ENCODE results near the gene BMPR2. TPM values are rescaled to one million over a fixed set of nuclear protein-coding genes. Genes with fewer than 3 reads are reported as not detected.
"Not testable (repeated sequence)": the region's sequence is repeated elsewhere in the genome, so short reads cannot be mapped to it uniquely, and the experiment has no call there.

The BMPR2 gene
- total RNA-seq, 2 experiments from 2014 or later, result 12.8 to 14.6 TPM

- H3K4me3 Mint-ChIP-seq, result no peak overlapping the region
- POLR2A ChIA-PET, result no interaction called here
Observed at GRCh38 chr2:202408546-202409140, 32.5 kb downstream of the BMPR2 start.

GRCh38 chr2:202410092-202410491 is 34.0 kb downstream of the BMPR2 start:
- Mint-ChIP-seq H3K27me3 (no peaks in the 10 kb centered on the region), H3K27ac (no peak overlapping the region), H3K9me3 (no peaks in the 10 kb centered on the region), H3K4me3 (no peak overlapping the region), H3K36me3 (peaks cover 2% of the 10 kb centered on the region), H3K4me1 (peaks cover 2% of the 10 kb centered on the region)
- no peak for DNase-seq
- POLR2A ChIA-PET, result no interaction called here
- ATAC-seq (ENCODE audit: low read depth), result no peak

More at GRCh38 chr2:202408546-202409140, 32.5 kb downstream of the BMPR2 start:
- peaks cover 2% of the 10 kb centered on the region for H3K4me1 Mint-ChIP-seq
- H3K9me3 Mint-ChIP-seq, result no peaks in the 10 kb centered on the region
- DNase-seq (no peak), ATAC-seq (ENCODE audit: low read depth) (no peak)
- H3K27ac Mint-ChIP-seq, result no peak overlapping the region
- peaks cover 2% of the 10 kb centered on the region for H3K36me3 Mint-ChIP-seq
- no peaks in the 10 kb centered on the region for H3K27me3 Mint-ChIP-seq

GRCh38 chr2:202411097-202411496 is 35.0 kb downstream of the BMPR2 start:
- POLR2A ChIA-PET, result no interaction called here
- no peak for ATAC-seq (ENCODE audit: low read depth)
- Mint-ChIP-seq H3K27ac (no peak overlapping the region), H3K36me3 (peaks cover 4% of the 10 kb centered on the region), H3K27me3 (no peaks in the 10 kb centered on the region), H3K4me3 (no peak overlapping the region), H3K4me1 (peaks cover 3% of the 10 kb centered on the region), H3K9me3 (no peaks in the 10 kb centered on the region)
- no peak for DNase-seq

DNA sequence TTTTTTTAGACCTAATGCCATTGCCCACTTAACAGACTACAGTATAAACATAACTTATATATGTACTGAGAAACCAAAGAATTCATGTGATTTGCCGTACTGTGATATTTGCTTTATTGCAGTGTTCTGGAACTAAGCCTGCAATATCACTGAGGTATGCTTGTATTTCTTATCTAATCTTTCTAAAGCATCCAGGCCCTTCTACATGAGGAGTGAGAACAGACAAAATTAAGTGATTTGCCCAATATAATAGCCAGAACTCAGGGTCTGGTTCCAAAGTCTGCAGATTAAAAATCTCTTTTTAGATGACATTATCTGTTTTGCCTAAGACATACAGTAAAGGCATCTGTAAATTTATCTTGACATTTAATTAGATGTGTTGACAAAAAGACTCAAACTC is 41.9 kb downstream of the BMPR2 start:
- no peak overlapping the region for H3K27ac Mint-ChIP-seq
- POLR2A ChIA-PET, result no interaction called here
- H3K4me3 Mint-ChIP-seq, result no peak overlapping the region
- no peaks in the 10 kb centered on the region for H3K9me3 Mint-ChIP-seq
- H3K27me3 Mint-ChIP-seq, result no peaks in the 10 kb centered on the region
- ATAC-seq (ENCODE audit: low read depth) (no peak), DNase-seq (no peak)
- peaks cover 1% of the 10 kb centered on the region for H3K4me1 Mint-ChIP-seq
- peaks cover 2% of the 10 kb centered on the region for H3K36me3 Mint-ChIP-seq

DNA sequence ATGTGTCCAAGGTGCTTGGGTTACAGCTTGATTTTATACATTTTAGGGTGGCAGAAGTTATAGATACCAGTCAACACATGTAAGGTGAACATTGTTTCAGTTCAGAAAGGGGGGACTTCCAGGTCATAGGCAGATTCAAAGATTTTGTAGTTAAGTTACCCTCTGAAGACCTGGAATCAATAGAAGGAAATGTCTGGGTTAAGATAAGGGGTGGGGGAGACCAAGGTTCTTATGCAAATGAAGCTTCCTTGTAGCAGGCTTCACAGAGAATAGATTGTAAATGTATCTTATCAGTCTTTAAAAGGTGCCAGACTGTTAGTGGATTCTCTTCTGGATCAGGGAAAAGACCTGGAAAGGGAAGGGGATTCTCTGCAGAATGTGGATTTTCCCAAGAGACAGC is 42.4 kb downstream of the BMPR2 start:
- Mint-ChIP-seq H3K27ac (no peak overlapping the region), H3K9me3 (no peaks in the 10 kb centered on the region), H3K4me3 (no peak overlapping the region), H3K4me1 (peaks cover 1% of the 10 kb centered on the region), H3K36me3 (peaks cover 2% of the 10 kb centered on the region), H3K27me3 (no peaks in the 10 kb centered on the region)
- POLR2A ChIA-PET, result no interaction called here
- ATAC-seq (ENCODE audit: low read depth) (no peak), DNase-seq (no peak)

- H3K4me1 Mint-ChIP-seq, result no peaks in the 10 kb centered on the region
- H3K4me3 Mint-ChIP-seq, result no peak overlapping the region
- H3K36me3 Mint-ChIP-seq, result peaks cover 3% of the 10 kb centered on the region
- H3K27ac Mint-ChIP-seq, result no peak overlapping the region
- H3K27me3 Mint-ChIP-seq, result no peaks in the 10 kb centered on the region
- ATAC-seq (ENCODE audit: low read depth) (no peak), DNase-seq (no peak)
- POLR2A ChIA-PET, result no interaction called here
- H3K9me3 Mint-ChIP-seq, result peaks cover 7% of the 10 kb centered on the region
Observed at GRCh38 chr2:202423139-202423538, 47.0 kb downstream of the BMPR2 start.

DNA sequence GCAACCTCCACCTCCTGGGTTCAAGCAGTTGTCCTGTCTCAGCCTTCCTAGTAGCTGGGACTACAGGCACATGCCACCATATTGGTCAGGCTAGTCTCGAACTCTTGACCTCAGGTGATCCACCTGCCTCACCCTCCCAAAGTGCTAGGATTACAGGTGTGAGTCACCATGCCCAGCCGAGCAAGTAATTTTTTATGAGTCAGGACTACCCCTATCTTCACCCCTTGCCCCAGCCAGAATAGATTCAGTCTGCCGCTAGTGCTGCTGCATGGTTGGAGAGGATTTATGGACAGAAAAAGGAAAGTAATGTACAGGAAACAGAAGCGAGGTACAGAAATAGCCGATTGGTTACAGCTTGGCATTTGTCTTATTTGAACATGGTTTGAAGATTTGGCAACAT is 48.9 kb downstream of the BMPR2 start:
- DNase-seq (no peak), ATAC-seq (ENCODE audit: low read depth) (no peak)
- POLR2A ChIA-PET, result no interaction called here
- Mint-ChIP-seq H3K4me1 (no peaks in the 10 kb centered on the region), H3K36me3 (peaks cover 13% of the 10 kb centered on the region), H3K27me3 (no peaks in the 10 kb centered on the region), H3K27ac (no peak overlapping the region), H3K9me3 (peaks cover 15% of the 10 kb centered on the region), H3K4me3 (no peak overlapping the region)

DNA sequence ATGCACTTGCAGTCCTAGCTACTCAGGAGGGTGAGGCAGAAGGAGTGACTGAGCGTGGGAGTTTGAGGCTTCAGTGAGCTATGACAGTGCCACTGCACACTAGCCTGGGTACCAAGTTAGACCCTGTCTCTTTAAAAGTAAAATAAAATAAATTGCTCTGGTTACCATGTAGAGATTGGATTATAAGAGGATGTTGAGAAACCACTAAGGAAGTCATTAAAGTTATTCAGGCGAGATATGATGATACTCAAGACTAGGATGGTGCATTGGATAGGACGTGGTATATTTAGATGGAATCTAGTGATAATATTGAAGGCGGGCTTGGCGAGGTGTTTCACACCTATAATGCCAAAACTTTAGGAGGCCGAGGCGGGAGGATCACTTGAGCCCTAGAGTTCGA is 50.6 kb downstream of the BMPR2 start:
- POLR2A ChIA-PET, result no interaction called here
- ATAC-seq (ENCODE audit: low read depth) (no peak), DNase-seq (no peak)

DNA sequence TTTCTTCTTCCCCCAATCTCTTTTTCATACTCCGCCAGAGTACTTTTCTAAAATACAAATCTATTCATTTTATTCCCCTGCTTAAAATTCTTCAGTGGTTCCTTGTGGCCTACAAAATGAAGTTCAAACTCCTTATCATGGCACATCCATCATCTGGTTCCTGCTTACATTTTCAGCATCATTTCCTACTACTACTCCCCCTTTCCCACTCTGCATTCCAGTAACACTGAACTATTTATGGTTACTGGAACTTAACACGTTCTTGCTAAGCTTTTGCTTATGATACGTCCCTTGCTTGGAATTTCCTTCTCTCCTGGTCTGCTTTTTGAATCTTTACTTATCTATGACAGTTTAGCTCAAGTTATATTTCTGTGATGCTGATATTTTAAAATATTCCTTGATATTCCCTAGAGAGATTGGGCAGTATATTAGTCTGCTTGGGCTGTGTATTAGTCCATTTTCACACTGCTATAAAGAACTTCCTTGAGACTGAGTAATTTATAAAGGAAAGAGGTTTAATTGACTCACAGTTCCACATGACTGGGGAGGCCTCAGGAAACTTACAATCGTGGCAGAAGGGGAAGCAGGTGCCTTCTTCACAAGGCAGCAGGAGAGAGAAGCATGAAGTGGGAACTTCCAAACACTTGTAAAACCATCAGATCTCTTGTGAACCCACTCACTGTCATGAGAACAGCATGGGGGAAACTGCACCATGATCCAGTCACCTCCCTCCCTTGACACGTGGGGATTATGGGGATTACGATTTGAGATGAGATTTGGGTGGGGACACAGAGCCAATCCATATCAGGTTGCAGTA is 53.2 kb downstream of the BMPR2 start:
- H3K4me3 Mint-ChIP-seq, result no peak overlapping the region
- POLR2A ChIA-PET, result no interaction called here
- no peak overlapping the region for H3K27ac Mint-ChIP-seq
- DNase-seq, result no peak
- peaks cover 14% of the 10 kb centered on the region for H3K36me3 Mint-ChIP-seq
- ATAC-seq (ENCODE audit: low read depth), result no peak
- H3K4me1 Mint-ChIP-seq, result no peaks in the 10 kb centered on the region
- peaks cover 18% of the 10 kb centered on the region for H3K9me3 Mint-ChIP-seq
- H3K27me3 Mint-ChIP-seq, result no peaks in the 10 kb centered on the region

More for the DNA sequence above, 50.6 kb downstream of the BMPR2 start:
- H3K27me3 Mint-ChIP-seq, result no peaks in the 10 kb centered on the region
- H3K36me3 Mint-ChIP-seq, result peaks cover 13% of the 10 kb centered on the region
- no peak overlapping the region for H3K27ac Mint-ChIP-seq
- H3K9me3 Mint-ChIP-seq, result peaks cover 18% of the 10 kb centered on the region
- no peak overlapping the region for H3K4me3 Mint-ChIP-seq
- H3K4me1 Mint-ChIP-seq, result no peaks in the 10 kb centered on the region

DNA sequence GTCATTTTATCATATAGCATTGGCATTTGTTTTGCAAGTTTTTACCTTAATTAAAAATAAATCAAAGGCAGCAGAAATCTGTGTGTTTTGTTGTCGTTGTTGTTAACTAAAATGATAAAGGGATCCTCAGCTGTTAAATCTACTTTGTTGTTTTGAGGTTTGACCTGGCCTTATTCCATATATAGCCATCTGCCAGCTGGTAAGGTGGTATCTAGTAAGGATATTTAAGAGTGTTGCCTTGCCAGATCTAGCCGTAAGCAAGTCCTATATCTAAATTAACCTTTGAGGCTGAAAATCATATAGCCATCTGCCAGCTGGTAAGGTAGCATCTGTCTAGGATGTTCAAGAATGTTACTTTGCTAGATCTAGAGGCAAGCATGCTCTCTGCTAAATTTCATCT is 56.6 kb downstream of the BMPR2 start:
- Mint-ChIP-seq H3K4me3 (no peak overlapping the region), H3K27me3 (no peaks in the 10 kb centered on the region)
- POLR2A ChIA-PET, result no interaction called here

DNA sequence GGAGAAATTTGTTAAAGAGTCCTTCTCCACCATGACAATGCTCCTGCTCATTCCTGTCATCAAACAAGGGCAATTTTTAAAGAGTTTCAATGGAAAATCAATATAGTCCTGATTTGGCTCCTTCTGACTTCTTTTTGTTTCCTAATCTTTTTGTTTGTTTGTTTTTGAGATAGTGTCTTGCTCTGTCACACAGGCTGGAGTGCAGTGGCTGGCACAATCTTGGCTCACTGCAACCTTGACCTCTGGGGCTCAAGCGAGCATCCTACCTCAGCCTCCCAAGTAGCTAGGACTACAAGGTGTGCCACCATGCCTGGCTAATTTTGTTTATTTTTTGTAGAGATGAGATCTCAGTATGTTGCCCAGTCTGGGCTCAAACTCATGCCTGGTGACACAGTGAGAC is 58.3 kb downstream of the BMPR2 start:
- no peak overlapping the region for H3K27ac Mint-ChIP-seq
- DNase-seq, result no peak
- POLR2A ChIA-PET, result no interaction called here
- H3K9me3 Mint-ChIP-seq, result peaks cover 4% of the 10 kb centered on the region
- peaks cover 2% of the 10 kb centered on the region for H3K36me3 Mint-ChIP-seq
- H3K4me3 Mint-ChIP-seq, result no peak overlapping the region
- no peaks in the 10 kb centered on the region for H3K27me3 Mint-ChIP-seq
- H3K4me1 Mint-ChIP-seq, result no peaks in the 10 kb centered on the region
- no peak for ATAC-seq (ENCODE audit: low read depth)

More for the DNA sequence above, 56.6 kb downstream of the BMPR2 start:
- ATAC-seq (ENCODE audit: low read depth) (no peak), DNase-seq (no peak)
- Mint-ChIP-seq H3K4me1 (no peaks in the 10 kb centered on the region), H3K27ac (no peak overlapping the region), H3K36me3 (peaks cover 14% of the 10 kb centered on the region), H3K9me3 (peaks cover 14% of the 10 kb centered on the region)

DNA sequence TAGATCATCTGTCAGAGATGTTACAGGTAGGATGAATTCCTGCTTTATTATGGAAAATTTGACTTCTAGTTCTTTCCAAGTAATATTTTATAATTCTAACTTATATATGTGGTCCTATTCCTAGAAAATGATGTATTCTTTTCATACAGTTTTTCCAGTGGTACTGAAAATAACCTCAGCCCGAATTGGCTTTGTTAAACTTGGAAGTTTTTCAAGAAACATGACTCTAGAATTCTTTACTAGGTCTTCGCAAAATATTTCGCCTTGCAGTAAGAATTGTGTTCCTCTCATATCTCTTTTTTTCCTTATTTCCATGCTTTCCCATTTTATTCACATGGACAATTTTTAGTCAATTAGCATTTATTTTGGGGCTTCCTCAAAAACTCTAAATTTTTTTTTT is 60.5 kb downstream of the BMPR2 start:
- no peak overlapping the region for H3K27ac Mint-ChIP-seq
- H3K27me3 Mint-ChIP-seq, result no peaks in the 10 kb centered on the region
- H3K9me3 Mint-ChIP-seq, result no peaks in the 10 kb centered on the region
- H3K4me3 Mint-ChIP-seq, result no peak overlapping the region
- no peaks in the 10 kb centered on the region for H3K4me1 Mint-ChIP-seq
- ATAC-seq (ENCODE audit: low read depth), result no peak
- POLR2A ChIA-PET, result no interaction called here
- DNase-seq, result no peak
- peaks cover 1% of the 10 kb centered on the region for H3K36me3 Mint-ChIP-seq

DNA sequence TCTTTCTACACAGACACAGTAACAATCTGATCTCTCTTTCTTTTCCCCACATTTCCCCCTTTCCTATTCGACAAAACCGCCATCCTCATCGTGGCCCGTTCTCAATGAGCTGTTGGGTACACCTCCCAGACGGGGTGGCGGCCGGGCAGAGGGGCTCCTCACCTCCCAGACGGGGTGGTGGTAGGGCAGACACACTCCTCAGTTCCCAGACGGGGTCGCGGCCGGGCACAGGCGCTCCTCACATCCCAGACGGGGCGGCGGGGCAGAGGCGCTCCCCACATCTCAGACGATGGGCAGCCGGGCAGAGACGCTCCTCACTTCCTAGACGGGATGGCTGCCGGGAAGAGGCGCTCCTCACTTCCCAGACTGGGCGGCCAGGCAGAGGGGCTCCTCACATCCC is 64.0 kb downstream of the BMPR2 start:
- H3K27me3 Mint-ChIP-seq; H3K36me3 Mint-ChIP-seq; DNase-seq; H3K9me3 Mint-ChIP-seq; H3K27ac Mint-ChIP-seq; H3K4me3 Mint-ChIP-seq; ATAC-seq (ENCODE audit: low read depth); H3K4me1 Mint-ChIP-seq; POLR2A ChIA-PET: not testable (repeated sequence)

DNA sequence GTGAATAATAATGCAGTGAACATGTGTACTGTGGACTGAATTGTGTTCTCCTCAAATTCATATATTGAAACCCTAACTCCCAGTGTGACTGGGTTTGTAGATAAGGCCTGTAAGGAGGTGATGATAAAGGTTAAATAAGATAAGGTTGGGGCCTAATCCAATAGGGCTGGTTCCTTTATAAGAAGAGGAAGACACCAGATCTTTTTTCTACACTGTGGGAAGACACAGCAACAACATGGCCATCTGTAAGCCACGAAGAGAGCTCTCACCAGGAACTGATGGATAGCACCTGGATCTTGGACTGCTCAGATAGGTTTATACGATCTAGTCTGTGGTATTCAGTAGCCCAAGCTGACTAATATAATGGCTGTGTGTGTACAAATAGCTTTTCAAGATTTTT is 66.8 kb downstream of the BMPR2 start:
- POLR2A ChIA-PET, result no interaction called here
- DNase-seq (no peak), ATAC-seq (ENCODE audit: low read depth) (no peak)
- peaks cover 1% of the 10 kb centered on the region for H3K36me3 Mint-ChIP-seq
- H3K27me3 Mint-ChIP-seq, result no peaks in the 10 kb centered on the region
- no peak overlapping the region for H3K4me3 Mint-ChIP-seq
- H3K4me1 Mint-ChIP-seq, result peaks cover 5% of the 10 kb centered on the region
- H3K27ac Mint-ChIP-seq, result no peak overlapping the region
- no peaks in the 10 kb centered on the region for H3K9me3 Mint-ChIP-seq
